ENCODE measurements around the gene SCG2. TPM values are rescaled to one million over a fixed set of nuclear protein-coding genes. Genes with fewer than 3 reads are reported as not detected.

Gene SCG2
- total and polyA plus RNA-seq, 4 donors, result not detected

DNA sequence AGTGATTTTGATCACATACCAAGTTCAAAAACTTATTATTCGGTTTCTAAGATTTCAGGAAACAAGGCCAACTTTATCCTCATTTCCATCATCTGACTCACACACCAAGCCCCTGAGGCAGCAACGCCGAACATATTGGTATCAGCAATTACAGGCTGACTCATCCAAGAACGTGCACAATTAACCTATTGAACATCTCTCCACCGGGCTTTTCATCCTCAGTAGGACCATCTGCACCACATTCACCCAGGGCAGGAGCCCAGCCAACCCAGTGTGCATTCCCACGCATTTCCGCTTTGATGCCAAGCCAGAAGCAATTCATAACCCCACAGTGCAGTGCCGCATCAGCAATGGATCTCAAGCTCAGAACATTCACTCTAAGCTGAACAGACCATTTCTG lies 52.9 kb downstream of the SCG2 start (continued):
- TF ChIP-seq, protein P1, sequence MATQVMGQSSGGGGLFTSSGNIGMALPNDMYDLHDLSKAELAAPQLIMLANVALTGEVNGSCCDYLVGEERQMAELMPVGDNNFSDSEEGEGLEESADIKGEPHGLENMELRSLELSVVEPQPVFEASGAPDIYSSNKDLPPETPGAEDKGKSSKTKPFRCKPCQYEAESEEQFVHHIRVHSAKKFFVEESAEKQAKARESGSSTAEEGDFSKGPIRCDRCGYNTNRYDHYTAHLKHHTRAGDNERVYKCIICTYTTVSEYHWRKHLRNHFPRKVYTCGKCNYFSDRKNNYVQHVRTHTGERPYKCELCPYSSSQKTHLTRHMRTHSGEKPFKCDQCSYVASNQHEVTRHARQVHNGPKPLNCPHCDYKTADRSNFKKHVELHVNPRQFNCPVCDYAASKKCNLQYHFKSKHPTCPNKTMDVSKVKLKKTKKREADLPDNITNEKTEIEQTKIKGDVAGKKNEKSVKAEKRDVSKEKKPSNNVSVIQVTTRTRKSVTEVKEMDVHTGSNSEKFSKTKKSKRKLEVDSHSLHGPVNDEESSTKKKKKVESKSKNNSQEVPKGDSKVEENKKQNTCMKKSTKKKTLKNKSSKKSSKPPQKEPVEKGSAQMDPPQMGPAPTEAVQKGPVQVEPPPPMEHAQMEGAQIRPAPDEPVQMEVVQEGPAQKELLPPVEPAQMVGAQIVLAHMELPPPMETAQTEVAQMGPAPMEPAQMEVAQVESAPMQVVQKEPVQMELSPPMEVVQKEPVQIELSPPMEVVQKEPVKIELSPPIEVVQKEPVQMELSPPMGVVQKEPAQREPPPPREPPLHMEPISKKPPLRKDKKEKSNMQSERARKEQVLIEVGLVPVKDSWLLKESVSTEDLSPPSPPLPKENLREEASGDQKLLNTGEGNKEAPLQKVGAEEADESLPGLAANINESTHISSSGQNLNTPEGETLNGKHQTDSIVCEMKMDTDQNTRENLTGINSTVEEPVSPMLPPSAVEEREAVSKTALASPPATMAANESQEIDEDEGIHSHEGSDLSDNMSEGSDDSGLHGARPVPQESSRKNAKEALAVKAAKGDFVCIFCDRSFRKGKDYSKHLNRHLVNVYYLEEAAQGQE (IDR thresholded peaks at IDR 0.05), result no peak
- TF ChIP-seq FOXA1 (IDR thresholded peaks at IDR 0.05) (no peak), RXRA (IDR thresholded peaks at IDR 0.05) (no peak)
- TF ChIP-seq, protein P2, sequence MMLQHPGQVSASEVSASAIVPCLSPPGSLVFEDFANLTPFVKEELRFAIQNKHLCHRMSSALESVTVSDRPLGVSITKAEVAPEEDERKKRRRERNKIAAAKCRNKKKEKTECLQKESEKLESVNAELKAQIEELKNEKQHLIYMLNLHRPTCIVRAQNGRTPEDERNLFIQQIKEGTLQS (IDR thresholded peaks at IDR 0.05), result no peak

DNA sequence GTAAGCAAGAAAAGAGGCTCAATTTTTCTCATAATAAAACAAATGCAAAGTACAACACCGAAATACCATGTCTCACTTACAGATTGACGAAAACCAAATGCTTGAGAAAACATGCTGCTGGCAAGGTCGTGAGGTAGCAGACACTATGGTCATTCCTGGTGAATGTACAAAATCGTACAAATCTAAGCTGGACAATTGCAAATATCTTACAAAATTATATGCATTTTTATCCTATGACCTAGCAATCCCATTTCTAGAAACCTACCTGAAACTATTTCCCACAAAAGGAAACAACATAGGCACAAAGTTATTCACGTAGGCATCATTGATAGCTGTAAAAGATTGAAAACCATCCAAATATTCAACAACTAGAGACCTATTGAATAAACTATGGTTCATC lies 54.0 kb downstream of the SCG2 start:
- TF ChIP-seq FOXA2 (IDR thresholded peaks at IDR 0.05) (no peak), YY1 (IDR thresholded peaks at IDR 0.05) (no peak)

More for the DNA sequence above, 54.0 kb downstream of the SCG2 start:
- no peaks in the 10 kb centered on the region for H3K36me3 ChIP-seq (ENCODE audit: control insufficient read depth in 4 of 4, insufficient read depth in 3 of 4, low read depth in 1 of 4, low read length in 3 of 4)
- no peak overlapping the region for H3K9ac ChIP-seq (ENCODE audit: low read depth in 1 of 2, low read length in 2 of 2)
- DNase-seq (ENCODE audit: low spot score), result no peak
- H3K4me1 ChIP-seq (ENCODE audit: control insufficient read depth in 4 of 4, insufficient read depth in 4 of 4, low read length in 3 of 4), result peaks cover 0 to 4% (median 0%) of the 10 kb centered on the region in 4 donors
- no peak overlapping the region for H3K27ac ChIP-seq (ENCODE audit: low read depth in 1 of 2, low read length in 2 of 2)
- no peaks in the 10 kb centered on the region for H3K9me3 ChIP-seq (ENCODE audit: control insufficient read depth in 4 of 4, low read length in 3 of 4)
- WGBS, result 70% methylated on average over 5 of the region's 5 CpGs
- peaks cover 0 to 8% (median 0%) of the 10 kb centered on the region in 4 donors for H3K27me3 ChIP-seq (ENCODE audit: control insufficient read depth in 4 of 4, insufficient read depth in 4 of 4, low read length in 3 of 4)
- no peak overlapping the region for H3K4me3 ChIP-seq (ENCODE audit: low read depth in 1 of 3, low read length in 3 of 3)

Other genes starting within 250 kb of the SCG2 start
- 1 to 10 TPM; 3.2 to 3.8 TPM for gene AP1S3, start 235.2 kb upstream of the SCG2 start, total RNA-seq
- gene AP1S3, start 235.2 kb upstream of the SCG2 start, polyA plus RNA-seq, result 1 to 10 TPM; 1.1 to 1.5 TPM

Data from liver (tissue), 9 donors.